GM12891 (cell line): Measurements from ENCODE around the gene GABBR1.

ENCODE experiments used
- PAX5 ChIP-seq: IDR thresholded peaks from 2 replicates; pipeline ENCODE4 v1.6.1; 2011; ENCODE audit warnings: low read length, moderate library complexity, mild to moderate bottlenecking; ENCODE audit not compliant: insufficient read depth, severe bottlenecking
- POLR2A ChIP-seq: IDR thresholded peaks from 2 replicates; pipeline ENCODE4 v1.6.1; 2011; ENCODE audit warnings: low read depth, low read length, control low read depth
- POLR2AphosphoS5 ChIP-seq: IDR thresholded peaks from 2 replicates; pipeline ENCODE4 v1.6.1; 2011; ENCODE audit warnings: low read depth, low read length, control low read depth
- TAF1 ChIP-seq: IDR thresholded peaks from 2 replicates; pipeline ENCODE4 v1.6.1; 2011; ENCODE audit warnings: low read depth, low read length, control low read depth

GRCh38 chr6:29630315-29630714 lies 2.7 kb downstream of the GABBR1 start:
- TF ChIP-seq POLR2A (no peak), POLR2AphosphoS5 (no peak), PAX5 (no peak), TAF1 (no peak)
